ENCODE data around the gene DHRS7. TPM values are rescaled to one million over a fixed set of nuclear protein-coding genes. Genes with fewer than 3 reads are reported as not detected.

DHRS7 gene
- total and polyA plus RNA-seq, 2 of the 8 experiments (the other 6 are each of a cell fraction or from before 2014, with no cell fraction given), result 10.8 to 27.5 TPM

DNA sequence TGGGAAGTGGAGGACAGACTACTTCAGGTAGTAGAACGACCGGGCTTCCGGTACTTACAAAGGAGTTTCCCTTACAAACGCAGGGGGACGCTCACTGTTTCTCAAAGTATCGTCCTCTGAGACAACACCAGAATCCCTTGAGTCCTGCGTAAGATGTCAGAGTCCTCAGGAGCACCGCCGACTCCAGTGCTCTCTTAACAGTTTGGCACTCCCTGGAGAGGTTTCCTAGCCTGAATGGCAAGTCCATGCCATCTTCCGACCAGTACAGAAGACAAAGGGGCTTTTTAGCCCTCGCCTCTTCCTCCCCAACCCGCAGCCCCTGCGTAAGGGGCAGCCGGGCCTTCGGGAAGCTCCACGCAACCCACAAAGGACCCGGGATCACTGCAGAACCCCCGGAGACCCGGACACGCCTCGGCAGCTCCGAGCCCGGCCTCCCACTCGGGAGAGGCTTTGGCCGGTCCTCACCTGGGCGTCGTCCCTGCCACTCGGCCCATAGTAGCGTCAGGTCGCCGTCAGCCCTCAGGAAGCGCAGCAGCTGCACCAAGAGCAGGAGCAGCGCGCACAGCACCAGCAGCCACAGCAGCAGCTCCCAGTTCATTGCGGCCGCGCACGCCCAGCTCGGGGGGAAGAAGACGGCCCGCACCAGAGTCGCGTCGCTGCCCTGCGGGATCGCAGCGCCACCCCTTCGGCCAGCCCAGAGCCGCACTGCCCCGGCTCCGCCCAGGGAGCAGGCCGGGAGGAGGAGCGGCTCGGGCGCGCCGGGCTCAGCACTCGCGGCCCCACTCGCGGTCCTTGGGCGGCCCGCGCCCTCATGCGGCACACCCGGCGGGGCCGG, at the start of gene DHRS7 (continued):
- TF ChIP-seq SAP30 (IDR thresholded peaks at IDR 0.05; ENCODE audit: insufficient read depth, insufficient replicate concordance, low read length), result no peak
- TF ChIP-seq HDAC2 (IDR thresholded peaks at IDR 0.05; ENCODE audit: borderline replicate concordance in 1 of 2, low read depth in 2 of 2, low read length in 2 of 2), result peak in 1 of 2 experiments; percentile 65; a peak in 1 of 4 replicates
- TF ChIP-seq, protein P1, sequence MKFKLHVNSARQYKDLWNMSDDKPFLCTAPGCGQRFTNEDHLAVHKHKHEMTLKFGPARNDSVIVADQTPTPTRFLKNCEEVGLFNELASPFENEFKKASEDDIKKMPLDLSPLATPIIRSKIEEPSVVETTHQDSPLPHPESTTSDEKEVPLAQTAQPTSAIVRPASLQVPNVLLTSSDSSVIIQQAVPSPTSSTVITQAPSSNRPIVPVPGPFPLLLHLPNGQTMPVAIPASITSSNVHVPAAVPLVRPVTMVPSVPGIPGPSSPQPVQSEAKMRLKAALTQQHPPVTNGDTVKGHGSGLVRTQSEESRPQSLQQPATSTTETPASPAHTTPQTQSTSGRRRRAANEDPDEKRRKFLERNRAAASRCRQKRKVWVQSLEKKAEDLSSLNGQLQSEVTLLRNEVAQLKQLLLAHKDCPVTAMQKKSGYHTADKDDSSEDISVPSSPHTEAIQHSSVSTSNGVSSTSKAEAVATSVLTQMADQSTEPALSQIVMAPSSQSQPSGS (IDR thresholded peaks at IDR 0.05; ENCODE audit: low read length), result no peak
- TF ChIP-seq E2F6 (IDR thresholded peaks at IDR 0.05), result no peak
- TF ChIP-seq, protein P2, sequence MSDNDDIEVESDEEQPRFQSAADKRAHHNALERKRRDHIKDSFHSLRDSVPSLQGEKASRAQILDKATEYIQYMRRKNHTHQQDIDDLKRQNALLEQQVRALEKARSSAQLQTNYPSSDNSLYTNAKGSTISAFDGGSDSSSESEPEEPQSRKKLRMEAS (IDR thresholded peaks at IDR 0.05), result peak; percentile 61
- TF ChIP-seq RAD21 (IDR thresholded peaks at IDR 0.05 in 1 of 2, conservative IDR thresholded peaks at IDR 0.05 in 1 of 2; ENCODE audit: low read depth in 2 of 2, low read length in 2 of 2), result peak; percentile 7 to 45; a peak in 3 of 4 replicates
- TF ChIP-seq CREB1 (IDR thresholded peaks at IDR 0.05), result no peak; the same call in 1 of the 2 replicates
- peak; percentile 84; the same call in 1 of the 2 replicates for TF ChIP-seq TAF1 (IDR thresholded peaks at IDR 0.05; ENCODE audit: low read depth, low read length)
- peak; percentile 36; the same call in 1 of the 2 replicates for TF ChIP-seq PHF8 (conservative IDR thresholded peaks at IDR 0.05; ENCODE audit: low read depth, low read length)
- peak in 1 of 2 experiments; percentile 61; a peak in 2 of 3 replicates for TF ChIP-seq POLR2A (IDR thresholded peaks at IDR 0.05; ENCODE audit: control extremely low read depth in 1 of 2, low read depth in 2 of 2, low read length in 2 of 2)
- peak; percentile 78 for TF ChIP-seq TAF7 (optimal IDR thresholded peaks at IDR 0.05; ENCODE audit: borderline replicate concordance, low read depth, low read length)
- TF ChIP-seq MAFK (IDR thresholded peaks at IDR 0.05; ENCODE audit: low read depth, low read length), result no peak
- no peak for TF ChIP-seq EGR1 (IDR thresholded peaks at IDR 0.05; ENCODE audit: borderline replicate concordance, low read depth, low read length)
- TF ChIP-seq TBP (IDR thresholded peaks at IDR 0.05; ENCODE audit: low read depth, low read length), result peak; percentile 47
- TF ChIP-seq CBX8 (IDR thresholded peaks at IDR 0.05; ENCODE audit: borderline replicate concordance, low read depth, low read length), result no peak
- TF ChIP-seq CTCF (IDR thresholded peaks at IDR 0.05; ENCODE audit: control extremely low read depth in 1 of 3, insufficient read depth in 1 of 3, low read depth in 1 of 3, low read length in 3 of 3), result peak in 2 of 3 experiments; percentile 14 to 16; a peak in 2 of 4 replicates
